ENCODE data around the gene TFDP1. TPM values are rescaled to one million over a fixed set of nuclear protein-coding genes. Genes with fewer than 3 reads are reported as not detected.

Gene TFDP1
- polyA plus RNA-seq, 3 donors: 30.3 to 54.0 (median 37.6) TPM

- Histone ChIP-seq H4K20me1 (ENCODE audit: insufficient read depth, low read length) (peaks cover 17% of the 10 kb centered on the region), H3K36me3 (replicated peaks in 1 of 2; ENCODE audit: control insufficient read depth in 1 of 2, insufficient read depth in 2 of 2, low read length in 2 of 2) (peaks cover 38 to 71% of the 10 kb centered on the region in 2 donors), H3K27ac (ENCODE audit: low read depth in 1 of 2, low read length in 2 of 2) (peak overlapping the region in 1 of 2 donors; percentile 14), H3K4me2 (replicated peaks; ENCODE audit: extremely low read depth, low read length, poor library complexity, severe bottlenecking) (no peak overlapping the region), H3K79me2 (ENCODE audit: insufficient read depth, low read length) (peaks cover 93% of the 10 kb centered on the region), H3K4me3 (replicated peaks in 1 of 3; ENCODE audit: low read depth in 2 of 3, low read length in 3 of 3) (no peak overlapping the region), H3K4me1 (ENCODE audit: control insufficient read depth in 1 of 2, insufficient read depth in 2 of 2, low read length in 2 of 2) (no peaks in the 10 kb centered on the region), H2AFZ (ENCODE audit: insufficient read depth, low read depth, low read length, poor library complexity, severe bottlenecking) (no peak overlapping the region), H3K27me3 (ENCODE audit: control insufficient read depth in 2 of 2, insufficient read depth in 2 of 2, low read length in 2 of 2) (no peaks in the 10 kb centered on the region), H3K9me3 (replicated peaks in 1 of 2; ENCODE audit: control insufficient read depth in 1 of 2, insufficient read depth in 1 of 2, low read length in 2 of 2) (peaks cover 15 to 30% of the 10 kb centered on the region in 2 donors), H3K9ac (ENCODE audit: insufficient read depth, low read length, poor library complexity, severe bottlenecking) (no peak overlapping the region)
- intact Hi-C loops (cut with micrococcal nuclease): no loop called here
- H3K9me3 Mint-ChIP-seq: peaks cover 14 to 32% (median 21%) of the 10 kb centered on the region in 7 donors
- peaks cover 0 to 8% (median 2%) of the 10 kb centered on the region in 3 donors for H3K27me3 Mint-ChIP-seq (ENCODE audit: low read depth in 3 of 3)
- H3K36me3 Mint-ChIP-seq: peaks cover 49 to 80% of the 10 kb centered on the region in 2 donors
- no peak overlapping the region for H3K4me3 Mint-ChIP-seq
- no peak for DNase-seq
- over 99% methylated on average over 16 of the region's 24 CpGs for WGBS (ENCODE audit: insufficient coverage)
- H3K4me1 Mint-ChIP-seq: no peaks in the 10 kb centered on the region
- TF ChIP-seq, protein P1, sequence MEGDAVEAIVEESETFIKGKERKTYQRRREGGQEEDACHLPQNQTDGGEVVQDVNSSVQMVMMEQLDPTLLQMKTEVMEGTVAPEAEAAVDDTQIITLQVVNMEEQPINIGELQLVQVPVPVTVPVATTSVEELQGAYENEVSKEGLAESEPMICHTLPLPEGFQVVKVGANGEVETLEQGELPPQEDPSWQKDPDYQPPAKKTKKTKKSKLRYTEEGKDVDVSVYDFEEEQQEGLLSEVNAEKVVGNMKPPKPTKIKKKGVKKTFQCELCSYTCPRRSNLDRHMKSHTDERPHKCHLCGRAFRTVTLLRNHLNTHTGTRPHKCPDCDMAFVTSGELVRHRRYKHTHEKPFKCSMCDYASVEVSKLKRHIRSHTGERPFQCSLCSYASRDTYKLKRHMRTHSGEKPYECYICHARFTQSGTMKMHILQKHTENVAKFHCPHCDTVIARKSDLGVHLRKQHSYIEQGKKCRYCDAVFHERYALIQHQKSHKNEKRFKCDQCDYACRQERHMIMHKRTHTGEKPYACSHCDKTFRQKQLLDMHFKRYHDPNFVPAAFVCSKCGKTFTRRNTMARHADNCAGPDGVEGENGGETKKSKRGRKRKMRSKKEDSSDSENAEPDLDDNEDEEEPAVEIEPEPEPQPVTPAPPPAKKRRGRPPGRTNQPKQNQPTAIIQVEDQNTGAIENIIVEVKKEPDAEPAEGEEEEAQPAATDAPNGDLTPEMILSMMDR (IDR thresholded peaks at IDR 0.05): no peak
- H3K27ac Mint-ChIP-seq: peak overlapping the region in 3 of 7 donors; percentile 6 to 57 (median 12)
These were observed 13.0 kb downstream of the TFDP1 start for GRCh38 chr13:113597391-113598080.

DNA sequence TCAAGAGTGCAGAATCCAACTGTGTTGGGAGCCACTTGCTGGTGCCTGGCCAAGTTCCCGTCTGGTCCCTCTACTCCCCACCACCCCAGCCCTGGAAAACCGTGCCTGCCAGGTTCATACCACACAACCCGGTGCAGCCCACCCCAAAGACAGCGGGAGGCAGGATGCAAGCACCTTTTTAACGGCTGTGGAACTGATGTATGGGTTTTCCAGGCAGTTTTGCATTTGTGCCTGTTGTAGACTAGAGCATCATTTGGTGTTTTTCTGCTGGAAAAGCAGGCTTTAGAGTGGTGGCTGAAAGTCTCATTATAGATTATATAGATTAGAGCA is 13.5 kb downstream of the TFDP1 start:
- no peak overlapping the region for H3K9ac ChIP-seq (ENCODE audit: insufficient read depth, low read length, poor library complexity, severe bottlenecking)
- H3K27ac Mint-ChIP-seq: peak overlapping the region in 3 of 7 donors; percentile 12 to 57 (median 57)
- WGBS (ENCODE audit: insufficient coverage): 92% methylated on average over 2 of the region's 5 CpGs
- H3K9me3 Mint-ChIP-seq: peaks cover 14 to 32% (median 21%) of the 10 kb centered on the region in 7 donors
- peaks cover 38 to 71% of the 10 kb centered on the region in 2 donors for H3K36me3 ChIP-seq (replicated peaks in 1 of 2; ENCODE audit: control insufficient read depth in 1 of 2, insufficient read depth in 2 of 2, low read length in 2 of 2)
- no peaks in the 10 kb centered on the region for H3K4me1 ChIP-seq (ENCODE audit: control insufficient read depth in 1 of 2, insufficient read depth in 2 of 2, low read length in 2 of 2)
- no peaks in the 10 kb centered on the region for H3K27me3 ChIP-seq (ENCODE audit: control insufficient read depth in 2 of 2, insufficient read depth in 2 of 2, low read length in 2 of 2)
- no peaks in the 10 kb centered on the region for H3K4me1 Mint-ChIP-seq
- no peak overlapping the region for H3K4me2 ChIP-seq (replicated peaks; ENCODE audit: extremely low read depth, low read length, poor library complexity, severe bottlenecking)
- H3K79me2 ChIP-seq (ENCODE audit: insufficient read depth, low read length): peaks cover 93% of the 10 kb centered on the region
- H2AFZ ChIP-seq (ENCODE audit: insufficient read depth, low read depth, low read length, poor library complexity, severe bottlenecking): no peak overlapping the region
- no peak for DNase-seq
- no peak overlapping the region for H3K4me3 Mint-ChIP-seq
- peaks cover 15 to 30% of the 10 kb centered on the region in 2 donors for H3K9me3 ChIP-seq (replicated peaks in 1 of 2; ENCODE audit: control insufficient read depth in 1 of 2, insufficient read depth in 1 of 2, low read length in 2 of 2)
- peaks cover 12% of the 10 kb centered on the region for H4K20me1 ChIP-seq (ENCODE audit: insufficient read depth, low read length)
- peaks cover 48 to 80% of the 10 kb centered on the region in 2 donors for H3K36me3 Mint-ChIP-seq
- H3K27me3 Mint-ChIP-seq (ENCODE audit: low read depth in 3 of 3): peaks cover 0 to 4% (median 2%) of the 10 kb centered on the region in 3 donors
- intact Hi-C loops (cut with micrococcal nuclease): no loop called here
- H3K4me3 ChIP-seq (replicated peaks in 1 of 3; ENCODE audit: low read depth in 2 of 3, low read length in 3 of 3): no peak overlapping the region
- no peak overlapping the region for H3K27ac ChIP-seq (ENCODE audit: low read depth in 1 of 2, low read length in 2 of 2)
- TF ChIP-seq, protein P1 (IDR thresholded peaks at IDR 0.05): no peak

All from CD14-positive monocyte (primary cell).